Erythroblast (primary cell): ENCODE results near the gene SENP8.
"Not testable (repeated sequence)": the region's sequence is repeated elsewhere in the genome, so short reads cannot be mapped to it uniquely, and the experiment has no call there.

Experiments
- DNase-seq, 2 experiments: peaks; one replicate each; lab custom pipeline; 2025; lab: John Stamatoyannopoulos, UW
- GATA1 ChIP-seq: IDR thresholded peaks from 2 replicates; pipeline ENCODE4 v1.6.1; 2011; ENCODE audit warnings: low read depth, mild to moderate bottlenecking, control low read depth, low read length, moderate library complexity
- POLR2A ChIP-seq: IDR thresholded peaks from 2 replicates; pipeline ENCODE4 v1.6.1; 2011; ENCODE audit warnings: mild to moderate bottlenecking, low read length

SENP8 gene

GRCh38 chr15:72096796-72097195 lies 21.4 kb upstream of the SENP8 start:
- TF ChIP-seq GATA1 (no peak), POLR2A (no peak)
- peak; percentile 53 to 82 for DNase-seq

- DNase-seq, result no peak
- TF ChIP-seq POLR2A, result no peak
Measured at GRCh38 chr15:72098040-72098439, 20.2 kb upstream of the SENP8 start.

GRCh38 chr15:72099155-72099554 lies 19.0 kb upstream of the SENP8 start:
- no peak for TF ChIP-seq POLR2A
- TF ChIP-seq GATA1, result no peak
- no peak for DNase-seq

GRCh38 chr15:72100551-72100950 lies 17.7 kb upstream of the SENP8 start:
- not testable (repeated sequence) for DNase-seq

GRCh38 chr15:72105111-72105510 lies 13.1 kb upstream of the SENP8 start:
- DNase-seq, result no peak
- no peak for TF ChIP-seq POLR2A
- TF ChIP-seq GATA1, result no peak

GRCh38 chr15:72106068-72106467 lies 12.1 kb upstream of the SENP8 start:
- no peak for TF ChIP-seq GATA1
- TF ChIP-seq POLR2A, result no peak

GRCh38 chr15:72110355-72110754 lies 7.8 kb upstream of the SENP8 start:
- no peak for TF ChIP-seq GATA1
- TF ChIP-seq POLR2A, result no peak
- no peak for DNase-seq

More at GRCh38 chr15:72106068-72106467, 12.1 kb upstream of the SENP8 start:
- DNase-seq, result no peak

- TF ChIP-seq GATA1, result no peak
- TF ChIP-seq POLR2A, result no peak
- no peak for DNase-seq
Measured at GRCh38 chr15:72112116-72112515, 6.1 kb upstream of the SENP8 start.

GRCh38 chr15:72112805-72113204 lies 5.4 kb upstream of the SENP8 start:
- DNase-seq, result no peak
- TF ChIP-seq POLR2A (no peak), GATA1 (no peak)

GRCh38 chr15:72113347-72114031 lies 4.7 kb upstream of the SENP8 start:
- DNase-seq, result no peak
- TF ChIP-seq POLR2A, result no peak
- TF ChIP-seq GATA1, result no peak

GRCh38 chr15:72116731-72117485 lies 1.3 kb upstream of the SENP8 start:
- TF ChIP-seq GATA1 (no peak), POLR2A (no peak)
- peak; percentile 57 to 60 for DNase-seq

GRCh38 chr15:72117486-72118016 lies 652 bp upstream of the SENP8 start:
- peak; percentile 83 to 86 for DNase-seq
- peak; percentile 50 for TF ChIP-seq POLR2A
- no peak for TF ChIP-seq GATA1

- no peak for DNase-seq
- no peak for TF ChIP-seq POLR2A
- TF ChIP-seq GATA1, result no peak
Measured at GRCh38 chr15:72124218-72124617, 6.0 kb downstream of the SENP8 start.

GRCh38 chr15:72127724-72128322 lies 9.6 kb downstream of the SENP8 start:
- TF ChIP-seq GATA1, result no peak
- no peak for TF ChIP-seq POLR2A
- no peak for DNase-seq
